H9 (cell line): ENCODE data around the gene ARHGAP15. TPM values are rescaled to one million over a fixed set of nuclear protein-coding genes. Genes with fewer than 3 reads are reported as not detected.

Experiments
- DNase-seq: peaks from one replicate; pipeline ENCODE4 v3.0.0-alpha.2; 2017
- H2AFZ ChIP-seq: one replicate; pipeline ENCODE4 v1.6.1; 2013; ENCODE audit warnings: mild to moderate bottlenecking, low read length, control low read depth, moderate library complexity
- H2AK5ac ChIP-seq: 2 replicates; pipeline ENCODE4 v1.6.1; 2013; ENCODE audit warnings: low read length, control low read depth, mixed read lengths; ENCODE audit not compliant: insufficient read length
- H2BK120ac ChIP-seq: one replicate; pipeline ENCODE4 v1.6.1; 2013; ENCODE audit warnings: low read depth, mild to moderate bottlenecking, low read length, control low read depth, inconsistent platforms; ENCODE audit not compliant: poor library complexity, severe bottlenecking
- H2BK12ac ChIP-seq: 2 replicates; pipeline ENCODE4 v1.6.1; 2013; ENCODE audit warnings: low read length, control low read depth, mixed read lengths, low read depth; ENCODE audit not compliant: insufficient read length
- H2BK15ac ChIP-seq: 2 replicates; pipeline ENCODE4 v1.6.1; 2013; ENCODE audit warnings: low read depth, low read length, control low read depth
- H2BK20ac ChIP-seq: one replicate; pipeline ENCODE4 v1.6.1; 2013; ENCODE audit warnings: low read depth, mild to moderate bottlenecking, low read length, control low read depth, inconsistent platforms; ENCODE audit not compliant: poor library complexity, severe bottlenecking
- H2BK5ac ChIP-seq: 2 replicates; pipeline ENCODE4 v1.6.1; 2013; ENCODE audit warnings: low read length, control low read depth, mixed read lengths; ENCODE audit not compliant: insufficient read length
- H3K14ac ChIP-seq: 2 replicates; pipeline ENCODE4 v1.6.1; 2013; ENCODE audit warnings: low read length, control low read depth; ENCODE audit not compliant: insufficient read depth
- H3K18ac ChIP-seq: 2 replicates; pipeline ENCODE4 v1.6.1; 2013; ENCODE audit warnings: low read depth, mild to moderate bottlenecking, mixed read lengths, low read length, control low read depth; ENCODE audit not compliant: insufficient read length
- H3K23ac ChIP-seq: 2 replicates; pipeline ENCODE4 v1.6.1; 2013; ENCODE audit warnings: low read length, control low read depth, mixed read lengths, low read depth; ENCODE audit not compliant: insufficient read length
- H3K23me2 ChIP-seq: 2 replicates; pipeline ENCODE4 v1.6.1; 2013; ENCODE audit warnings: low read depth, mild to moderate bottlenecking, mixed read lengths, low read length, control low read depth; ENCODE audit not compliant: insufficient read length, poor library complexity, severe bottlenecking
- H3K27ac ChIP-seq: 2 replicates; pipeline ENCODE4 v1.5.1; 2013; ENCODE audit warnings: low read length, control low read depth, mixed read lengths, low read depth; ENCODE audit not compliant: insufficient read length
- H3K27me3 ChIP-seq: 2 replicates; pipeline ENCODE4 v1.6.1; 2013; ENCODE audit warnings: low read length, control low read depth, inconsistent platforms; ENCODE audit not compliant: insufficient read depth
- H3K4ac ChIP-seq: 2 replicates; pipeline ENCODE4 v1.6.1; 2013; ENCODE audit warnings: low read depth, mild to moderate bottlenecking, control low read depth, inconsistent platforms, low read length, moderate library complexity
- H3K4me1 ChIP-seq: 2 replicates; pipeline ENCODE4 v1.6.1; 2013; ENCODE audit warnings: low read length, control low read depth, inconsistent platforms; ENCODE audit not compliant: insufficient read depth
- H3K4me2 ChIP-seq: 2 replicates; pipeline ENCODE4 v1.6.1; 2013; ENCODE audit warnings: low read length, control low read depth, mixed read lengths; ENCODE audit not compliant: insufficient read length, insufficient read depth
- H3K56ac ChIP-seq: 2 replicates; pipeline ENCODE4 v1.6.1; 2013; ENCODE audit warnings: low read depth, mild to moderate bottlenecking, mixed read lengths, low read length, control low read depth; ENCODE audit not compliant: insufficient read length
- H3K79me1 ChIP-seq: 2 replicates; pipeline ENCODE4 v1.6.1; 2013; ENCODE audit warnings: low read depth, mild to moderate bottlenecking, moderate library complexity, low read length, control low read depth, inconsistent platforms; ENCODE audit not compliant: insufficient read depth, poor library complexity, severe bottlenecking
- H3K79me2 ChIP-seq: 2 replicates; pipeline ENCODE4 v1.6.1; 2013; ENCODE audit warnings: low read length, control low read depth, inconsistent platforms; ENCODE audit not compliant: insufficient read depth
- H3K9ac ChIP-seq: 2 replicates; pipeline ENCODE4 v1.6.1; 2013; ENCODE audit warnings: low read length, control low read depth, mixed read lengths; ENCODE audit not compliant: insufficient read length; ENCODE audit errors: extremely low read depth
- H3K9me3 ChIP-seq: one replicate; pipeline ENCODE4 v1.6.1; 2013; ENCODE audit warnings: low read depth, low read length, inconsistent platforms; ENCODE audit not compliant: control insufficient read depth
- H3T11ph ChIP-seq: one replicate; pipeline ENCODE4 v1.6.1; 2013; ENCODE audit warnings: mild to moderate bottlenecking, low read length, control low read depth, inconsistent platforms
- H4K20me1 ChIP-seq: one replicate; pipeline ENCODE4 v1.6.1; 2013; ENCODE audit not compliant: control insufficient read depth, insufficient read length, insufficient read depth
- H4K5ac ChIP-seq: 2 replicates; pipeline ENCODE4 v1.6.1; 2013; ENCODE audit warnings: low read depth, mild to moderate bottlenecking, mixed read lengths, low read length, control low read depth; ENCODE audit not compliant: insufficient read length
- H4K8ac ChIP-seq: replicated peaks from 2 replicates; pipeline ENCODE4 v1.6.1; 2013; ENCODE audit warnings: low read length, control low read depth, mixed read lengths, low read depth; ENCODE audit not compliant: insufficient read length
- H4K91ac ChIP-seq: 2 replicates; pipeline ENCODE4 v1.6.1; 2013; ENCODE audit warnings: low read depth, mild to moderate bottlenecking, moderate library complexity, mixed read lengths, low read length, control low read depth; ENCODE audit not compliant: insufficient read length
- H3K27ac Mint-ChIP-seq, 3 experiments: 2 replicates in 2 of 3; 3 replicates in 1 of 3; pipeline ENCODE4 v1.8.0; 2020 to 2021; ENCODE audit warnings: mixed read lengths in 3 of 3, mild to moderate bottlenecking in 1 of 3, moderate library complexity in 1 of 3
- H3K27me3 Mint-ChIP-seq: 2 replicates; pipeline ENCODE4 v1.8.0; 2021; ENCODE audit warnings: low read depth, mild to moderate bottlenecking, moderate library complexity, mixed read lengths
- H3K36me3 Mint-ChIP-seq, 3 experiments: 2 replicates in 2 of 3; 3 replicates in 1 of 3; pipeline ENCODE4 v1.8.0; 2020 to 2021; ENCODE audit warnings: low read depth in 3 of 3, mixed read lengths in 3 of 3; ENCODE audit not compliant: insufficient read depth in 1 of 3
- H3K4me1 Mint-ChIP-seq, 2 experiments: 2 replicates each; pipeline ENCODE4 v1.8.0; 2020; ENCODE audit warnings: mixed read lengths in 2 of 2
- H3K4me3 Mint-ChIP-seq, 2 experiments: 2 replicates in 1 of 2; 3 replicates in 1 of 2; pipeline ENCODE4 v1.8.0; 2020 to 2021; ENCODE audit warnings: mild to moderate bottlenecking in 2 of 2, mixed read lengths in 2 of 2, moderate library complexity in 1 of 2
- H3K9me3 Mint-ChIP-seq, 2 experiments: 2 replicates in 1 of 2; 3 replicates in 1 of 2; pipeline ENCODE4 v1.8.0; 2020; ENCODE audit warnings: mild to moderate bottlenecking in 2 of 2, mixed read lengths in 2 of 2, moderate library complexity in 1 of 2
- WGBS: extraction: QIAGEN DNeasy Blood & Tissue Kit; methylation state at CpG from one replicate; pipeline ENCODE4 v1.1.7; 2013; ENCODE audit warnings: missing lambda C conversion rate, low lambda C conversion rate, mixed read lengths; ENCODE audit not compliant: insufficient read length; ENCODE audit errors: extremely low coverage; 5-methylcytosine and 5-hydroxymethylcytosine counted together
- total RNA-seq: library from RNA; stranded (reverse); gene quantifications from 2 replicates; pipeline ENCODE4 v1.2.1, GENCODE V29; 2021
- TF ChIP-seq, protein P1 (sequence below): fragments of 200-600 bp; sonication (generic); conservative IDR thresholded peaks from 3 replicates; pipeline ENCODE4 v1.8.0; 2021; ENCODE audit warnings: antibody characterized with exemption, mild to moderate bottlenecking

Gene ARHGAP15
- total RNA-seq, 1 experiment from 2014 or later: not detected

DNA sequence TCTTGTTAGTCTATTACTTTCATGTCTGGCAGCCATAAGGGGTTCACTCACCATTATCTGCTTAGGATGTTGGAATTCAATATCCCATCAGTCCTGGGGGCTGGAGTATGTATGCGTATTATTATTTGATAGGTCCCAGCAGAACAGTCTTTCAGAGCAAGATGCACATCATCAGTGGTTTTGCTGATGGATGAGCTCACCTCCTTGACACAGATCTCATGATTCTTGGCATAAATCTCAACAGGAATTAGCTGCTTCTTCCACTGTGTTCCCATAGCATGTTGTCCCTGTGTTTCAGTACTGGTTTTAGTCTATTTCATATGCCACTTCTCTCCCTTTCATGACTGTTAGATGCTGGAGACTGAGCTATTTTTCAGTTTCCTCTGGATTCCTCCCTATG lies 442.5 kb downstream of the ARHGAP15 start:
- Mint-ChIP-seq H3K4me3 (no peak overlapping the region), H3K36me3 (no peaks in the 10 kb centered on the region), H3K27ac (no peak overlapping the region), H3K27me3 (no peaks in the 10 kb centered on the region; the same call in 1 of the 2 replicates), H3K4me1 (peaks cover 4 to 9% of the 10 kb centered on the region in 2 experiments), H3K9me3 (peaks cover 0 to 2% of the 10 kb centered on the region in 2 experiments; a peak in 1 of 5 replicates)
- Histone ChIP-seq H3T11ph (no peak overlapping the region), H3K79me1 (no peaks in the 10 kb centered on the region), H3K27me3 (no peaks in the 10 kb centered on the region), H3K18ac (no peak overlapping the region), H3K56ac (no peak overlapping the region), H2BK20ac (no peak overlapping the region), H4K5ac (no peak overlapping the region), H3K9me3 (no peaks in the 10 kb centered on the region), H3K23ac (no peak overlapping the region), H3K4me1 (no peaks in the 10 kb centered on the region), H3K4ac (no peak overlapping the region), H3K79me2 (no peaks in the 10 kb centered on the region), H2AFZ (no peak overlapping the region), H3K4me2 (no peak overlapping the region), H3K27ac (no peak overlapping the region), H4K91ac (no peak overlapping the region), H2BK5ac (no peak overlapping the region), H2AK5ac (no peak overlapping the region), H4K8ac (no peak overlapping the region), H4K20me1 (no peaks in the 10 kb centered on the region), H3K14ac (no peak overlapping the region), H3K23me2 (no peaks in the 10 kb centered on the region), H3K9ac (no peak overlapping the region), H2BK120ac (no peak overlapping the region), H2BK12ac (no peak overlapping the region), H2BK15ac (no peak overlapping the region)
- no peak for DNase-seq
- TF ChIP-seq, protein P1, sequence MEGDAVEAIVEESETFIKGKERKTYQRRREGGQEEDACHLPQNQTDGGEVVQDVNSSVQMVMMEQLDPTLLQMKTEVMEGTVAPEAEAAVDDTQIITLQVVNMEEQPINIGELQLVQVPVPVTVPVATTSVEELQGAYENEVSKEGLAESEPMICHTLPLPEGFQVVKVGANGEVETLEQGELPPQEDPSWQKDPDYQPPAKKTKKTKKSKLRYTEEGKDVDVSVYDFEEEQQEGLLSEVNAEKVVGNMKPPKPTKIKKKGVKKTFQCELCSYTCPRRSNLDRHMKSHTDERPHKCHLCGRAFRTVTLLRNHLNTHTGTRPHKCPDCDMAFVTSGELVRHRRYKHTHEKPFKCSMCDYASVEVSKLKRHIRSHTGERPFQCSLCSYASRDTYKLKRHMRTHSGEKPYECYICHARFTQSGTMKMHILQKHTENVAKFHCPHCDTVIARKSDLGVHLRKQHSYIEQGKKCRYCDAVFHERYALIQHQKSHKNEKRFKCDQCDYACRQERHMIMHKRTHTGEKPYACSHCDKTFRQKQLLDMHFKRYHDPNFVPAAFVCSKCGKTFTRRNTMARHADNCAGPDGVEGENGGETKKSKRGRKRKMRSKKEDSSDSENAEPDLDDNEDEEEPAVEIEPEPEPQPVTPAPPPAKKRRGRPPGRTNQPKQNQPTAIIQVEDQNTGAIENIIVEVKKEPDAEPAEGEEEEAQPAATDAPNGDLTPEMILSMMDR: no peak
- WGBS: no CpG with 5 or more reads among the region's 1 CpG
